Activated naive CD8-positive, alpha-beta T cell treated with anti-CD3 and anti-CD28 coated beads, Interleukin-2, amount 50 U/mL, for 24 hours (primary cell): Measurements from ENCODE around the gene RBM15B.
"Not testable (repeated sequence)": the region's sequence is repeated elsewhere in the genome, so short reads cannot be mapped to it uniquely, and the experiment has no call there.

Experiments used
- ATAC-seq: fragments of 150-1000 bp; cut with Tn5 transposase; one replicate; pipeline ENCODE4 v1.10.0; 2021
- DNase-seq: peaks from one replicate; pipeline ENCODE4 v3.0.0; 2021
- H3K27ac Mint-ChIP-seq: one replicate; pipeline ENCODE4 v1.8.0; 2021; ENCODE audit warnings: mild to moderate bottlenecking, mixed read lengths
- H3K27me3 Mint-ChIP-seq: one replicate; pipeline ENCODE4 v1.8.0; 2021; ENCODE audit warnings: mixed read lengths
- H3K36me3 Mint-ChIP-seq: one replicate; pipeline ENCODE4 v1.8.0; 2021; ENCODE audit warnings: low read depth, mixed read lengths
- H3K4me1 Mint-ChIP-seq: one replicate; pipeline ENCODE4 v1.8.0; 2021; ENCODE audit warnings: mixed read lengths
- H3K4me3 Mint-ChIP-seq: one replicate; pipeline ENCODE4 v1.8.0; 2021; ENCODE audit warnings: mild to moderate bottlenecking, moderate library complexity, mixed read lengths
- H3K9me3 Mint-ChIP-seq: one replicate; pipeline ENCODE4 v1.8.0; 2021; ENCODE audit warnings: mixed read lengths

The RBM15B gene

GRCh38 chr3:51391075-51391565 lies at the start of gene RBM15B:
Gene RBM15B, plus strand, starts transcription at chr3:51391285. Its CDS starts 115 bp downstream, at chr3:51391400.
- Mint-ChIP-seq H3K36me3 (peaks cover 59% of the 10 kb centered on the region), H3K9me3 (no peaks in the 10 kb centered on the region), H3K4me1 (peaks cover 77% of the 10 kb centered on the region), H3K27ac (peak within 1 kb of the TSS; percentile 86), H3K27me3 (no peaks in the 10 kb centered on the region), H3K4me3 (peak within 1 kb of the TSS; percentile 79)
- peak; percentile 97 for ATAC-seq
- DNase-seq: peak; percentile 98

- Mint-ChIP-seq H3K4me3 (no peak overlapping the region), H3K36me3 (no peaks in the 10 kb centered on the region), H3K4me1 (peaks cover 5% of the 10 kb centered on the region), H3K27me3 (no peaks in the 10 kb centered on the region), H3K9me3 (no peaks in the 10 kb centered on the region), H3K27ac (no peak overlapping the region)
- ATAC-seq (no peak), DNase-seq (no peak)
These were observed 47.0 kb upstream of the RBM15B start for GRCh38 chr3:51343918-51344687.

- Mint-ChIP-seq H3K27ac (no peak overlapping the region), H3K36me3 (no peaks in the 10 kb centered on the region), H3K9me3 (no peaks in the 10 kb centered on the region), H3K4me3 (no peak overlapping the region), H3K27me3 (no peaks in the 10 kb centered on the region), H3K4me1 (peaks cover 4% of the 10 kb centered on the region)
- no peak for DNase-seq
- ATAC-seq: no peak
These were observed 40.3 kb upstream of the RBM15B start for GRCh38 chr3:51350751-51351150.

- ATAC-seq (no peak), DNase-seq (no peak)
- H3K4me1 Mint-ChIP-seq: peaks cover 4% of the 10 kb centered on the region
- H3K36me3 Mint-ChIP-seq: no peaks in the 10 kb centered on the region
- H3K9me3 Mint-ChIP-seq: no peaks in the 10 kb centered on the region
- H3K4me3 Mint-ChIP-seq: no peak overlapping the region
- no peaks in the 10 kb centered on the region for H3K27me3 Mint-ChIP-seq
- peak overlapping the region; percentile 13 for H3K27ac Mint-ChIP-seq
These were observed 38.0 kb upstream of the RBM15B start for GRCh38 chr3:51353131-51353530.

- no peak overlapping the region for H3K4me3 Mint-ChIP-seq
- H3K27me3 Mint-ChIP-seq: no peaks in the 10 kb centered on the region
- DNase-seq (no peak), ATAC-seq (no peak)
- peaks cover 4% of the 10 kb centered on the region for H3K4me1 Mint-ChIP-seq
- H3K36me3 Mint-ChIP-seq: no peaks in the 10 kb centered on the region
- H3K9me3 Mint-ChIP-seq: no peaks in the 10 kb centered on the region
- peak overlapping the region; percentile 13 for H3K27ac Mint-ChIP-seq
These were observed 37.4 kb upstream of the RBM15B start for GRCh38 chr3:51353691-51354090.

- ATAC-seq: no peak
These were observed 36.9 kb upstream of the RBM15B start for GRCh38 chr3:51354172-51354571.

GRCh38 chr3:51354731-51355615 lies 36.1 kb upstream of the RBM15B start:
- no peaks in the 10 kb centered on the region for H3K36me3 Mint-ChIP-seq
- no peak for DNase-seq
- no peak overlapping the region for H3K27ac Mint-ChIP-seq
- no peak overlapping the region for H3K4me3 Mint-ChIP-seq
- H3K27me3 Mint-ChIP-seq: no peaks in the 10 kb centered on the region
- no peaks in the 10 kb centered on the region for H3K9me3 Mint-ChIP-seq
- peaks cover 4% of the 10 kb centered on the region for H3K4me1 Mint-ChIP-seq
- ATAC-seq: no peak

More at GRCh38 chr3:51354172-51354571, 36.9 kb upstream of the RBM15B start:
- Mint-ChIP-seq H3K27ac (no peak overlapping the region), H3K36me3 (no peaks in the 10 kb centered on the region), H3K27me3 (no peaks in the 10 kb centered on the region), H3K4me1 (peaks cover 4% of the 10 kb centered on the region), H3K9me3 (no peaks in the 10 kb centered on the region), H3K4me3 (no peak overlapping the region)
- DNase-seq: no peak

- Mint-ChIP-seq H3K27ac (no peak overlapping the region), H3K4me3 (no peak overlapping the region), H3K9me3 (no peaks in the 10 kb centered on the region), H3K4me1 (peaks cover 4% of the 10 kb centered on the region), H3K27me3 (no peaks in the 10 kb centered on the region), H3K36me3 (no peaks in the 10 kb centered on the region)
- ATAC-seq (no peak), DNase-seq (no peak)
These were observed 35.0 kb upstream of the RBM15B start for GRCh38 chr3:51355891-51356578.

- no peak for DNase-seq
- H3K9me3 Mint-ChIP-seq: no peaks in the 10 kb centered on the region
- no peak overlapping the region for H3K27ac Mint-ChIP-seq
- peaks cover 2% of the 10 kb centered on the region for H3K36me3 Mint-ChIP-seq
- ATAC-seq: no peak
- no peak overlapping the region for H3K4me3 Mint-ChIP-seq
- peaks cover 4% of the 10 kb centered on the region for H3K4me1 Mint-ChIP-seq
- H3K27me3 Mint-ChIP-seq: no peaks in the 10 kb centered on the region
These were observed 33.2 kb upstream of the RBM15B start for GRCh38 chr3:51357856-51358255.

GRCh38 chr3:51358981-51359380 lies 32.1 kb upstream of the RBM15B start:
- no peaks in the 10 kb centered on the region for H3K27me3 Mint-ChIP-seq
- peaks cover 4% of the 10 kb centered on the region for H3K36me3 Mint-ChIP-seq
- no peaks in the 10 kb centered on the region for H3K9me3 Mint-ChIP-seq
- H3K4me1 Mint-ChIP-seq: no peaks in the 10 kb centered on the region
- H3K27ac Mint-ChIP-seq: no peak overlapping the region
- no peak overlapping the region for H3K4me3 Mint-ChIP-seq
- ATAC-seq (no peak), DNase-seq (no peak)

GRCh38 chr3:51360806-51361205 lies 30.3 kb upstream of the RBM15B start:
- ATAC-seq: no peak
- no peaks in the 10 kb centered on the region for H3K4me1 Mint-ChIP-seq
- H3K27ac Mint-ChIP-seq: no peak overlapping the region
- no peaks in the 10 kb centered on the region for H3K9me3 Mint-ChIP-seq
- no peaks in the 10 kb centered on the region for H3K27me3 Mint-ChIP-seq
- no peak overlapping the region for H3K4me3 Mint-ChIP-seq
- H3K36me3 Mint-ChIP-seq: peaks cover 4% of the 10 kb centered on the region
- no peak for DNase-seq

- H3K27me3 Mint-ChIP-seq: no peaks in the 10 kb centered on the region
- DNase-seq: no peak
- H3K27ac Mint-ChIP-seq: no peak overlapping the region
- no peak for ATAC-seq
- no peaks in the 10 kb centered on the region for H3K4me1 Mint-ChIP-seq
- H3K36me3 Mint-ChIP-seq: peaks cover 4% of the 10 kb centered on the region
- H3K9me3 Mint-ChIP-seq: no peaks in the 10 kb centered on the region
- no peak overlapping the region for H3K4me3 Mint-ChIP-seq
These were observed 29.3 kb upstream of the RBM15B start for GRCh38 chr3:51361746-51362145.

- Mint-ChIP-seq H3K9me3 (no peaks in the 10 kb centered on the region), H3K4me3 (no peak overlapping the region), H3K27ac (no peak overlapping the region), H3K36me3 (peaks cover 4% of the 10 kb centered on the region), H3K27me3 (no peaks in the 10 kb centered on the region), H3K4me1 (no peaks in the 10 kb centered on the region)
- DNase-seq (no peak), ATAC-seq (peak; percentile 20)
These were observed 28.6 kb upstream of the RBM15B start for GRCh38 chr3:51362476-51362875.

GRCh38 chr3:51368276-51368675 lies 22.8 kb upstream of the RBM15B start:
- ATAC-seq, H3K27ac Mint-ChIP-seq, H3K9me3 Mint-ChIP-seq, H3K36me3 Mint-ChIP-seq, H3K4me1 Mint-ChIP-seq, H3K4me3 Mint-ChIP-seq, DNase-seq, H3K27me3 Mint-ChIP-seq: not testable (repeated sequence)
